GM13976 (cell line): Measurements from ENCODE around the gene OCA2.

Experiments used
- DNase-seq: peaks from one replicate; pipeline ENCODE4 v3.0.0; 2012; ENCODE audit warnings: low spot score
- CTCF ChIP-seq: IDR thresholded peaks from 2 replicates; pipeline ENCODE4 v1.5.1; 2012; ENCODE audit warnings: borderline replicate concordance, mild to moderate bottlenecking; ENCODE audit not compliant: insufficient read depth; ENCODE audit errors: extremely low read depth, missing control alignments, control extremely low read depth
- in situ Hi-C: fragments of 300-500 bp; cut with MboI; formaldehyde crosslinking; loops from one replicate; pipeline ENCODE4 v1.12.0; 2022; ENCODE audit warnings: low sequenced_read_pairs, mixed read lengths, inconsistent platforms; ENCODE audit not compliant: unreplicated experiment

Gene OCA2

GRCh38 chr15:27774191-27774590 lies 324.9 kb downstream of the OCA2 start:
- DNase-seq = no peak
- in situ Hi-C loops = no loop called here
- no peak for TF ChIP-seq CTCF

- TF ChIP-seq CTCF = no peak
- in situ Hi-C loops = no loop called here
These were observed 327.2 kb downstream of the OCA2 start for GRCh38 chr15:27771892-27772291.

GRCh38 chr15:27770769-27771554 lies 328.2 kb downstream of the OCA2 start:
- in situ Hi-C loops = no loop called here
- no peak for TF ChIP-seq CTCF
- DNase-seq = no peak

More at GRCh38 chr15:27771892-27772291, 327.2 kb downstream of the OCA2 start:
- no peak for DNase-seq

- TF ChIP-seq CTCF = no peak
- in situ Hi-C loops = no loop called here
- DNase-seq = no peak
These were observed 329.0 kb downstream of the OCA2 start for GRCh38 chr15:27770086-27770607.

- in situ Hi-C loops = no loop called here
These were observed 329.5 kb downstream of the OCA2 start for GRCh38 chr15:27769652-27770051.

GRCh38 chr15:27768732-27769475 lies 330.2 kb downstream of the OCA2 start:
- TF ChIP-seq CTCF = no peak
- no peak for DNase-seq
- in situ Hi-C loops = no loop called here

More at GRCh38 chr15:27769652-27770051, 329.5 kb downstream of the OCA2 start:
- no peak for DNase-seq
- no peak for TF ChIP-seq CTCF
